ENCODE results near the gene MYADM. TPM values are rescaled to one million over a fixed set of nuclear protein-coding genes. Genes with fewer than 3 reads are reported as not detected.
A peak's percentile ranks its signal among the peaks of the same experiment; 100 is the strongest.

Gene MYADM
- total and polyA plus RNA-seq, 12 donors, result 53.7 to 265 (median 127) TPM

- no peak overlapping the region for H3K4me3 ChIP-seq
- DNase-seq (no peak), ATAC-seq (no peak)
- no peaks in the 10 kb centered on the region for H3K36me3 ChIP-seq
- no peak for TF ChIP-seq CTCF (IDR thresholded peaks at IDR 0.05)
- 90 to 91% methylated on average over 27 of the region's 27 CpGs for WGBS, 2 donors
- H3K9me3 ChIP-seq, result no peaks in the 10 kb centered on the region
- H3K27me3 ChIP-seq, result peaks cover 4 to 80% (median 69%) of the 10 kb centered on the region in 7 donors
- intact Hi-C loops (cut with DNase I), result loop anchor here in 2 of 10 donors (10.0 kb wide), 1 partner anchor 56 kb away; no protein-coding TSS in a partner anchor
- no peak overlapping the region for H3K27ac ChIP-seq
- no peaks in the 10 kb centered on the region for H3K4me1 ChIP-seq
Observed at GRCh38 chr19:53900191-53900860, 32.6 kb downstream of the MYADM start.

DNA sequence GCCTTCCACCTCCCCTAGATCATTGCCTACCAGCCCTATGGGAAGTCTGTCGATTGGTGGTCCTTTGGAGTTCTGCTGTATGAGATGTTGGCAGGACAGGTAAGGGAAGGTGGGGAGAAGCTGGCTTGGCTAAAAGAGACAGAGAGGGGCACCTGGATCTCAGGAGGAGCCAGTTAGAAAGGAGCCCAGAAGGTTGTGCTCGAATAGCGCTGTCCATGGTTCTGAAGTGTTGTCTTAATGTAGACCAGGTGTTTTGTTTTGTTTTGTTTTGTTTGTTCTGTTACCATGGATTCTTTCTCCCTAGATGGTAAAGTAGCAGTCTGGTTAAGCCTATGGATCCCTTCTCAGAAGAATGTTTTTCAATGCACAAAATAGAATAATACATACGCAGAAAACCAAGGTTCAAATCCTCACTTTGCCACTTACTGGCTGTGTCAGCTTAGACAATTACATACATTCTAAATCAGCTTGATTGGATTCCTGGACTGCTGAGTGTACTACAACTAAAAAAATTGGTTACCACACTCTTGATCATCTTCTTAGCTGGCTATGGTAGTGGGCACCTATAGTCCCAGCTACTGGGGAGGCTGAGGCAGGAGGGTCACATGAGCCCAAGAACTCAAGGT lies 35.5 kb downstream of the MYADM start:
- intact Hi-C loops (cut with DNase I), result loop anchor here in 2 of 10 donors (10.0 kb wide), 1 partner anchor 58 kb away; no protein-coding TSS in a partner anchor
- peak in 1 of 2 donors; percentile 26 for DNase-seq

DNA sequence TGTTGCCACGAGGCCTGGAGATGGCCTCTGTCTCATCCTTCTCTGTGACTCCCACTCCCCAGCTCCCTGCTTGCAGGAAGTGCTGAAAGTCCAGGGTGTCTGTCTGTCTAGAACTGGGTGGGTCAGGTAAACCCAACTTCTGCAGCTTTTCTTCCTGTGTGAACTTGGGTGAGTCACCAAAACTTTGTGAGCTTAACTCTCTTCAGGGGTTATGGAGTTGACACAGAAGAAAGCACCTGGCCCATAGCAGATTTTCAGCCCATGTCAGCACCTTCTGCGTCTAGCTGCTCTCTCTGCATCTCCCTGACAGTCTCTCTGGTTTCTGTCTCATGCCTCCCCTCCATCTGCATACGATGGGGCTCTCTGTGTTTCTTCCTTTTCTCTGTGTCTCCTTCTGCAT lies 37.2 kb downstream of the MYADM start:
- WGBS, 2 donors, result 28% methylated on average over 3 of the region's 3 CpGs

More for the DNA sequence above, 35.5 kb downstream of the MYADM start:
- H3K36me3 ChIP-seq, result no peaks in the 10 kb centered on the region
- H3K4me1 ChIP-seq, result peaks cover 0 to 16% (median 7%) of the 10 kb centered on the region in 9 donors
- peaks cover 17 to 77% (median 66%) of the 10 kb centered on the region in 7 donors for H3K27me3 ChIP-seq
- peak in 1 of 8 donors; percentile 39 for ATAC-seq
- TF ChIP-seq CTCF (IDR thresholded peaks at IDR 0.05), result no peak
- WGBS, 2 donors, result 43 to 48% methylated on average over 4 of the region's 4 CpGs
- H3K9me3 ChIP-seq, result no peaks in the 10 kb centered on the region
- H3K27ac ChIP-seq, result no peak overlapping the region
- H3K4me3 ChIP-seq, result no peak overlapping the region

More for the DNA sequence above, 37.2 kb downstream of the MYADM start:
- Histone ChIP-seq H3K36me3 (no peaks in the 10 kb centered on the region), H3K9me3 (no peaks in the 10 kb centered on the region), H3K27ac (no peak overlapping the region), H3K4me3 (no peak overlapping the region), H3K27me3 (peaks cover 23 to 83% (median 65%) of the 10 kb centered on the region in 7 donors), H3K4me1 (peaks cover 0 to 26% (median 19%) of the 10 kb centered on the region in 9 donors)
- ATAC-seq (no peak), DNase-seq (no peak)
- intact Hi-C loops (cut with DNase I), result loop anchor here in 9 of 10 donors (5.0 to 10.0 kb wide), 2 partner anchors 60 to 117 kb away; no protein-coding TSS in a partner anchor
- no peak for TF ChIP-seq CTCF (IDR thresholded peaks at IDR 0.05)

All from heart right ventricle (tissue), 16 donors.